Measurements from ENCODE around the gene PCK2.

The PCK2 gene

DNA sequence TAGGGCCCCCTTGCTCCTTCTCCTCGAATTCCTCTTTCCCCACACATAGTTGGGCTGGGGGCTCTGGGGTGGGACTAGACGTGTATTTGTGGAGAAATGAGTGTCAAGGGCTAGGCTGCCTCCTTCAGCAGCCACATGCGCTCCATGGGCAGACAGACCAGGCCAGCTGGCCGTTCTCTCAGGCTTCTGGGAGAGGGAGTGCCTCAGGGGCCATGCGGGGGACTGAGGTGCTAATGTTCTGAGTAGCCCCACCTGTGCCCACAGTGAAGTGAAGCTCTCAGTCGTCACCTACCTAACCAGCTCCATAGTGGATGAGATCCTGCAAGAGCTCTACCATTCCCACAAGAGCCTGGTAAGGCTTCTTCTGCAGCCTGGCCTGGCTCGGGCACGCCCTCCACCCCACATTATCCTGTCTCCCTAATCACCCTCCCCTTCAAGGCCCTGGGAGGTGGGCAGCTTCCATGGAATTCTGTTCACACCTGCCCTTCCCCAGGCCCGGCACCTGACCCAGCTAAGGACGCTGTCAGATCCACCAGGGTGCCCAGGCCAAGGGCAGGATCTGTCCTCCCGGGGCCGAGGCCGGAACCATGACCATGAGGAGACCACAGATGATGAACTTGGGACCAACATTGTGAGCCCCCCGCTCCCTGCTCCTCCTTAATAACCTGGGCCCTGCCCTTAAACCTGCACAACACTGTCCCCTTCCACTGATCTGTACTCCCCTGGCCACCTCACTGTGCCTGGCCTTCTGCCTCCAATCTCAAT, 31.7 kb upstream of the PCK2 start:
- DNase-seq = no peak

DNA sequence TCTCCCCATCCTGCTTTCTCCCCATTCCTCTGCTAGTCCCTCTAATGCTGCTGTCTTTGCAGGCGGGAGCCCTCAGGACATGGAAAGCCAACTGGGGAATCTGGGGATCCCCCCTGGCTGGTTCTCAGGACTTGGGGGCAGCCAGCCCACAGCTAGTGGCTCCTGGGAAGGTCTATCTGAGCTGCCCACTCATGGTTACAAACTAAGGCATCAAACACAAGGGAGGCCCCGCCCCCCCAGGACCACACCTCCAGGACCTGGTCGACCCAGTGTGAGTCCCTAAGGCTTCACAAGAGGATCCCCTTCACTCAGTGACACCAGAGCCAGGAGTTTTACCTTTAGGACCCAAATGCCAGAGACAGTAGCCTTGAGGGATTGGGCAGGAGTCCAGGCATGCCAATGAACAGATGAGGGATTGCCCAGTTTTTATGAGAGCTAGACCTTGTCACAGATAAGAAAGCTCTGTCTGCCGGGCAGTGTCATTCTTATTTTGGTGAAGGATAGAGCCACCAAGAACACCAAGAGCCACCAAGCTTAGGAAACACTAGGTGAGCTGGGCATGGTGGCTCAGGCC, 30.8 kb upstream of the PCK2 start:
- no peak for DNase-seq

DNA sequence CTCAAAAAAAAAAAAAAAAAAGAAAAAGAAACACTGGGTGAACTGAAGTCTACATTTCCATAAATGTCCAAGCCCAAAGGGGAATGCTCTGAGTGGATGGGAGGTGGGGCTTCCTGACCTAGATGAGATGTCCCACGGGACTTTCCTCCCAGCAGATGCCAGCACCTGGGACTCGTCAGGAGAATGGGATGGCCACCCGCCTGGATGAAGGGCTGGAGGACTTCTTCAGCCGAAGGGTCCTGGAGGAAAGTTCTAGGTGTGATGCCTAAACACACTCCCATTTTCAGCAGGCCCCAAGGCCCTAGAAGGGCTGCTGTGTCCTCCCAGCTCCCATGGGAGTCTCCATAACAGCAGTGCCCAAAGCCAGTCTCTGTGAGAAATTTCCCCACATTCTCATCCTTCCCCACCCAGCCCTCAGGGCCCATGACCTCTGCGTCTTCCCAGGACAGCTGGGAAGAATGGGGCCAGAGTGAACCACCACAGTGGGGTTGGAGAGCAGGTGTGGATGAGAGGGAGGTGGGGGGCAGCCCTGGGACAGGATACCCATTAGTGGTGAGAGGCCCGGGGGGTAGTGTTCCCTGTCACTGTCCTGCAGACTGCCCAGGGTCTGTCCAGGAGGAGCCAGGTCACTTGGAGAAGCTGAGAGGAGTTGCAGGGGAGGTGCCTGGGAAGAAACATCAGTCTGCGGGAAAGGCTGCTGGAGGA, 29.9 kb upstream of the PCK2 start:
- no peak for DNase-seq

DNA sequence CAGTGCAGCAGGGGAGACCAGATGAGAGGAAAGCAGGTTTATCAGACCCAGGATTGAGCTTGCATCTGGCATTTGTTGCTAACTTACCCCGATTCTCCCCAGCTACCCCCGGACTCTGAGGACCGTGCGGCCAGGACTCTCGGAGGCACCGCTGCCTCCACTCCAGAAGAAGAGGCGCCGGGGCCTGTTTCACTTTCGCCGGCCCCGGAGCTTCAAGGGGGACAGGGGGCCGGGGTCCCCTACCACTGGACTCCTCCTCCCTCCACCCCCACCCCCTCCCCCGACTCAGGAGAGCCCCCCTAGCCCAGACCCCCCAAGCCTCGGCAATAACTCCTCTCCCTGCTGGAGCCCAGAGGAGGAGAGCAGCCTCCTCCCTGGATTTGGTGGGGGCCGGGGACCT, 29.3 kb upstream of the PCK2 start:
- DNase-seq = no peak

DNA sequence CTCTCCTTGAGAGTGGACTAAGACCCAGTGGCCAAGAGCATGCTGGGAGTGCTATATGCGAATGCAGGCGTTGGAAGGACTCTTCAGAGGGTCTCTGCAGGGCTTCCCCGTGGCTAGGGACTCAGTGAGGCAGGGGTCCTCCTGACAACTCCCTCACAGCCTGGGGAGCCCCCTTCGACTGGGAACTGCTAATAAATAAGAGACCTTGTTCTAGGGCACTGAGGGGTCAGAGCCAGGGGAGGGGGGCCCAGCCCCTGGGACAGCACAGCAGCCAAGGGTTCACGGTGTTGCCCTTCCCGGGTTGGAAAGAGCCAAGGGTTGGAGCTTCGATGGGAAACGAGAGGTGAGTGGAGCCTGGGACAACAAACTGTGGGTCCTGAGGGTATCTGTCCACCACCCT, 28.7 kb upstream of the PCK2 start:
- DNase-seq = no peak

DNA sequence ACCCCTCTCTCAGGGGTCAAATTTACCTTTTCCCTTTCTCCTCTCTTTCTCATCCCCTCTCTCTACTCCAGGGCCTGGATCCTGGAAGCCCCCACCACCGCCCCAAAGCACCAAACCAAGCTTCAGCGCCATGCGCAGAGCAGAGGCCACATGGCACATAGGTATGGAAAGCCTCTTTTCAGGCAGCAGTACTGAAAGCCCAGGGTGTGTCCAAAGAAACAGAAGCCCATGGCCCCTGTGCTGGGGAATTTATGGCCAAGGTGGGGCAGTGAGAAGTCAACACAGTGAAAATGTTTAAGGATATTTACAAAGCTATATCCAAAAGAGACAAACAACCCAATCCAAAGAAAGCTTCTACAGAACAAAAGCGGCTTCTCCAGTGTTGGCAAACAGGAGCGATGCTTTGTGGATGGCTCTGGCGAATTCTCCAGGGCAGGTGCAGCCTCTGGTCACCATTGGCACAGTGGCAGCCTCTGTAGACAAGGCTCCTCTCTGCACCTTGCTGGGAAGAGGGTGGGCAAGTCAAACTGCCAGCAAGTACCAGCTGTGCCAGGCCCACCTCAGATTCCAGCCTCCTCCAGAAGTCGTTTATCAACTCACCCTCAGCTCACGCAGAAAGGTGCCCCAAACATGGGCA, 27.5 kb upstream of the PCK2 start:
- no peak for DNase-seq

DNA sequence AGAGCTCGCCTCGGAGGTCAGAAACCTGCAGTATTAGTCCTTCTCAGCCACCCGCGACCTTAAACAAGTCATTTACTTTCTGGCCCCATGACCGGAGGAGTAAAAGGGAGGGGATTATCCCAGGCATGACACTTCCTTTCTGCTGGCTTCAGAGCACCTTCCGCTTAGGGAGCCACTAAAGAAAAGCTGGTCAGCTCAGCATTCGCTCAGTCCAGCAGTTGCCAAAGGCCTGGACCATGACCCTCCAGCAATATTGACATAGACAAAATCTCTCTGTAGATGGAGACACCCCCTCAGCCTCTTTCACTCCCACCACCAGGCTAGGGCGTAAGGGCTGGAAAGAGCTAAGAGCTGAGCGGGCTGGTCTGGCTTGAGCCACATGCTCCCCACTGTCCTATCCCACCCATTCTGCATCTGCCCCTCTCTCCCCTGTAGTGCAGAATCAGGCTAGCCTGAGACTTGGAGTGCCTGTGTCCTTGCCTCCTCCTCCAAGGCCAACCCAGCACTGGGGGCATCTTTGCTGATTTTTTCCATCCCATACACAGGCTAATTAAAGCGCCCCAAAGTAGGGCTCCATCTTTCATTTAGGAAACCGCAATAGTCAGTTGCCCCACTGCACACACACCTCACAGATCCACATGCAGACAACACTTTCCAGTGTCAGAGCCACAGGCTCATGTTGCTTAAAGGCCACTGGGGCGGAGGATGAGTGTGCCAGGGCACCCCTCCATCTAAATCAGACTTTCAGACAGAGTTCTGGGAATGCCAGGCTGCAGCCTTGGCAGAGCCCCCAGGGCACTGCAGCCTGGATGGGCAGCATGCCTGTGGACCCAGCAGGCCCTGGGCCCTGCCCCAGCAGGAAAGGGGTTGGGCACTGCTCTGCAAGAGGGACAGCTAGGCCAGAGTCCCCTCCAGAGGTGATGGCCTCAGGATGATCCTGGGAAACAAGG, 26.7 kb upstream of the PCK2 start:
- DNase-seq = no peak

DNA sequence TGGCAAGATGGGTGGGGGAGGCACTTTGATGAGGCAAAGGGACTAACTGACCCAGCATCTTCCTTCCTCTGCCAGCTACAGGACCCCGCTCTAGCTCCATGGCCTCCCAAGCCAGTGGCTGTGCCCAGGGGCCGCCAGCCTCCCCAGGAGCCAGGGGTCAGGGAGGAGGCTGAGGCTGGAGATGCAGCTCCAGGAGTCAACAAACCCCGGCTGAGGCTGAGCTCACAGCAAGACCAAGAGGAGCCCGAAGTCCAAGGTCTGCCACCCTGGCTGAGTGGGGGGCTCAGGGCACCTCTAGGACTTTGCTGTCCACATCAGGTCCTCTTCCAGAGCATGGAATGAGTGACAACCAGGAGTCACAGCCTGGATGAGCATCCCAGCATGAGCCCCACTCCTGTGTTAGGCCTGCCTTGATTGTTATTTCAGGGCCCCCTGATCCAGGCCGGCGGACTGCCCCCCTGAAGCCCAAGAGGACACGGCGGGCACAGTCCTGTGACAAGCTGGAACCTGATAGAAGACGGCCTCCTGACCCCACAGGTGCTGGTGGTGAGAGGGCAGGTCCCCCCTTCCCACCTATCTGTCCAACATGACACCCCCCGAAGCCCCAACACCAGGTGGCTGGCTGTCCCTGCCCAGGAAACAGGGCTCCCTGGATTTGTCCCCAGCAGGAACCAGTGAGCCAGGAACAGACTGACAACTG, 25.2 kb upstream of the PCK2 start:
- no peak for DNase-seq

DNA sequence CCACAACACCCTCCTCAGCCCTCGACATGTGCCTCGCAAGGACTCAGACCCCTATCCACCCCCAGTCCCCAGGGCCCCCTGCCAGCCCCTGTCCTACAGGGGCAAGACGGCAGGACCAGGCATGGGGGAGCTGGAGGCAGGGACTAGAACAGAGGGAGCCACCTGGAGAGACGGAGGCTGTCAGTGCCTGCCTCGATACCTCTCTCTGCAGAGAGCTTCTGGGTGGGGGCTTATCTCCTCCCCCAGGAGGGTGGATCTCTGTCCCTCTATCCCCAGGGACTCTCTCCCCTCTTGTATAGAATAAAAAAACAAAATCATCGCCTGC, 24.7 kb upstream of the PCK2 start:
- DNase-seq = no peak

DNA sequence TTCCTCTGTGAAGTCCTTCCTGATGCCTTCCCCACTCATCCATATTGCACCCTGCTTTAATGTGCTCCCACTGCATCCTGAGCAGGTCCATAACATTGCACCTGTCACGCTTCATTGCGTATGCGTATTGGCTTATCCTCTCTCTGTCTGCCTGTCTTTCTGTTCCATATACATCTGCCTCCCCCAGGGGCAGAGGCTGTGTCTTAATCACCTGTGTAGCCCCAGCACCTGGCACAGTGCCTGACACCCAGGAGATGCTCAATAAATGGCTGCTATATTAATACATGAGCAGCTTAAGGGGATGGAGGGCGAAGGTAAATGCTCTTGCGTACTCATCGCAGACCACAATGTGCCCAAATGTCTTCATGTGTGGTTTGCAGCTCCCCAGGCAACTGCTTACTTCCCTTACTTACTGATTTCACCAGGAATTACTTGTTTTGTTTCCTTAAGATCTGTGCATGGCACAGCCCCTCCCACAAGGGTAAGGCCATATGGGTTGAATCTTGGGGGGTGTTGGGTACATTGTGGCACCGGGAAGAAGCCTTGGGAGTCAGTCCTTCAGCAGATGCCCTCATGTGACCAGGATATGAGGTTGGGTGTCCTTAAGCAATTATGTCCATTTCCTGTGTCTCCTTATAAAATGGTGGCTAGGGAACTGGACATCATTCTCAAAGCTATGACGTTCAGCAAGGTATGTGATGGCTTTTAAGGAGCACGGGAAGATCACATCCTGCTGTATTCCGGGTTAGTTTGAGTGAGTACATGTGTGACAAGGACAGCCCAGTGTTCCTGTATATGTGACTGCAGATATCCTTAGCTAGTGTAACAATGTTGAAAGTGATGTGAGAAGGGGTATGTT, 23.6 kb upstream of the PCK2 start:
- DNase-seq = no peak

DNA sequence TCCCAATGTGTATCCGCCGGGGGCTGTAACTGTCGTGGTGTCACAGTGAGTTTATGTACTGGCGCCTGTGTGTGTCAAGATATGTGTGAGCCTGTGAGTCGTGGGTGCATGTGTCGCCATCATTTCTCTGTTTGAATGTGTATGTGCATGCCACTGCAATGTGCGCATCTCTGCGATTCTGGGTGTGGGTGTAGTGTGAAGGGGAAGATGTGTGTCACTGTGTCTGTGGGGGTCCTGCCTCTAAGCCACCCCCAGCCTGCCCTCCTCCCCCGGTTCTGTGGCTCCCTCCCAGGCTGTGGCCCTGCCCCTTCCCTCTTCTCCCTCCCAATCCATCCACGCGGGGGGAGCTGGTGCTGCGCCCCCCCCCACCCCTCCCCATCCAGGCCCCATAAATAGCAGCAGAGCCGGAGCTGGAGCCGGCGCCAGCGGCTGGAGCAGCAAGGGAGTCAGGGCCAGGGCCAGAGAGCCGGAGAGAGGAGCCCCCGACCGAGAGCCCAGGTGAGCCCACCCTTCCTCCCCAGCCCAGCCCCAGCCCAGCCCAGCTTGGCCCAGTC, 22.9 kb upstream of the PCK2 start, which contains the start of gene CPNE6:
Gene CPNE6, plus strand, starts transcription at position 419 of the 554 bp plus-strand sequence. CDS start 1,375 bp downstream, outside the sequence.
- DNase-seq = no peak

DNA sequence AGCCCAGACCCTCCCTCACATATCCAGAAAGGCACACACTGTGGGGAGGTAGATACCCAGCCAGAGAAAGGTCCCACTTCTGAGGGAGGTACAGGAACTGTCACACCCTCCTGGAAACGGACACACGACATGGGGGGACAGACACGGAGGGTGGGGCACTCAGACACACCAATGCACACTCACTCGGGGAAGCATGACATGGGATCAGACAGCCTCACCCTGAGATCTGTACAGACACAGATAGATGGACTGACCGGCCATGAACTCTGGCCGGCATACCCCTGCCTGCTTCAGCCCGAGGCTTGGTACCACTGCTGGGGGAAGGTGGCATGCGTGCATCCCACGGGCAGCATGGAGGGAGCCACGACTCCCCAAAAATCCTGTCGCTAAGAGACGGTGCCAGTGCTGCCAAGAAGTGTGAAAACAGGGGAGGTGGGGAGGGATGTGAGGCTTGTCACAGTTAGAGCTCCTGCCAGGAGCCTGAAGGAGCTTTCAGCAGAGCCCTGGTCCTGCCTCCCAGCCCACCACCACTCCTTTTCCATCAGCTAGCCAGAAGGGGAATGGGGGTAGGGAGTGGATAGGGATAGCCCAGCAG, 22.2 kb upstream of the PCK2 start:
- DNase-seq = no peak

DNA sequence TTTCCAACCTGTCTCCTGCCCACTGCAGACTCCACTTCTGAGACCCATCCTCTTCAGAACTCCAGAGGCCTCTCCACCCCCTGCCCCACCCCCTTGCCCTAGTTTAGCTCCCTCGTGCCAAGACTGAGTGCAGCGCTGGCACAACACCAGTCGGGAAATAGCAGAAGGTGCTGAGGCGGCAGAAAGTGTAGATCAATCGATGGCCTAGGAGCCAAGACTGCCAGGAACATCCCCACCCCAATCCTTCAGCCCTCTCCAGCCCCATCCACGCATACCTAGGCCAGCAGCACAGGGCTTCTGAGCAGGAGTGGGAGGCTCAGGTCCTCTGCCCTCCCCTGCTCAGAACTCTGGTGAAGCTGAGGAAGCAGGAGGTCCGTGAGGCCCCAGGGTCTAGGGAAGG, 21.7 kb upstream of the PCK2 start:
- DNase-seq = no peak

DNA sequence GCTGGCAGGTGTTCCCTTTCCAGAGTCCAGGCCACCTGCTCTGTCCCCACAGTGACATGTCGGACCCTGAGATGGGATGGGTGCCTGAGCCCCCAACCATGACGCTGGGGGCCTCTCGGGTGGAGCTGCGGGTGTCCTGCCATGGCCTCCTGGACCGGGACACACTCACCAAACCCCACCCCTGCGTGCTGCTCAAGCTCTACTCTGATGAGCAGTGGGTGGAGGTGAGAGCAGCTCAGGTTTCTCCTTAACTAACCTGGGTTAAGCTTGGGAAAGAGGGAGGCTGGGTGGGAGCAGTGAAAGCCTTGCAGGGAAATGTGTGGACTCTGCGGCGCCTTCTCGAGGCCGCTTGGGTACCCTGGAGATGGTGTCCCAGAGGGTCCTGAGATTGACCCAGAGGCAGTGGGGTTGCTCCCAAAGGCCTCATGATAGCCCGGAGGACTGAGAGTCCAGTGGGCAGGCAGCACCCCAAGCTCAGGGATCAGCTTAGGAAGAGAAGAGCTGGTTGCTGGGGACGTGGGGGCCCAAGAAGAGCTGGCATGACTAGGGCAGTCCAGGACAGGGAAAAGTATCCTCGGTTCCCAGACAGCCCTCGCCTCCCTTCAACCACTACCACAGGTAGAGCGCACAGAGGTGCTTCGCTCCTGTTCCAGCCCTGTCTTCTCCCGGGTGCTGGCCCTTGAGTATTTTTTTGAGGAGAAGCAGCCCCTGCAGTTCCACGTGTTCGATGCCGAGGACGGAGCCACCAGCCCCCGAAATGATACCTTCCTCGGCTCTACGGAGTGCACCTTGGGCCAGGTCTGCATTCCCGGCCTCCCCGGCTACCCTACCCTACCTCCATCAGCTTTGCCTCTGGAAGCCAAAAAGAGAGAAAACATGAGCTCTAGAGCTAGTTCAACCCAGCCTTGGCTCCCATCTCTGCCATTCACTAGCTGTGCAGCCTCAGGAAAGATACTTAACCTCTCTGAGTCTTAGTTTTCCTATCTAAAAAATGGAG, 20.9 kb upstream of the PCK2 start:
- DNase-seq = no peak

DNA sequence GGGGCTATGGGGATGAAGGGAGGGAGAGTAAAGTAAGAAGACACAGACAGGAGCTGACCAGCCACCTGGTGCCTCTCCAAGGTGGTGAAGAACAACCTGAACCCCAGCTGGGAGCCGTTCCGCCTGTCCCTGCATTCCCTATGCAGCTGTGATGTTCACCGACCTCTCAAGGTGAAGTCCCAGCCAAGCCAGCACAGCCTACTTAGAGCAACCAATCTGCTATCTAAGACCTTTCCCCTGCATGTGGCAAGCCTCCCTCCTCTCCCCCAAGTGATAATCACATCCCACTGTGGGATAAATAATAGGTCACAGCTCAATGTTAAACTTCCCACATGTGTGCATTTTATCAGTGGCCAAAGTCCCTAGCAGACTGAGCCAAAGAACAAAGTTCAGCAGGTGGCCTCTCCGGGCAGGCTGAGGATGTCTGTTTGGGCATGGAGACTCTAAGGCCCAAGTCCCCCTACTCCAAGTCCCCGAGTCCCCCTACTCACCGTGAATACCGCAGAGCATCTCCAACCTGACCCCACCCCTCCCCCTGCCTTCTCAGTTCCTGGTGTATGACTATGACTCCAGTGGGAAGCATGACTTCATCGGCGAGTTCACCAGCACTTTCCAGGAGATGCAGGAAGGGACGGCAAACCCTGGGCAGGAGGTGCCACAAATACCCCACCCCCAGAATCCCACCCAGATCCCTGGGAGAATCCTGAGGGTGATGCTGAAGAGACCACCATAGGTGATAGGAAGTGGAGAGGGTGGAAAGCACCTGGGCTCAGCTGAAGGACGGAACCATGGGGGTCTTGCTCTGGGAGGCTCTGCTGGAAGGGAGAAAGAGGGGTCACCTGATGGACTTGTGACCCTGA, 19.3 kb upstream of the PCK2 start:
- no peak for DNase-seq

DNA sequence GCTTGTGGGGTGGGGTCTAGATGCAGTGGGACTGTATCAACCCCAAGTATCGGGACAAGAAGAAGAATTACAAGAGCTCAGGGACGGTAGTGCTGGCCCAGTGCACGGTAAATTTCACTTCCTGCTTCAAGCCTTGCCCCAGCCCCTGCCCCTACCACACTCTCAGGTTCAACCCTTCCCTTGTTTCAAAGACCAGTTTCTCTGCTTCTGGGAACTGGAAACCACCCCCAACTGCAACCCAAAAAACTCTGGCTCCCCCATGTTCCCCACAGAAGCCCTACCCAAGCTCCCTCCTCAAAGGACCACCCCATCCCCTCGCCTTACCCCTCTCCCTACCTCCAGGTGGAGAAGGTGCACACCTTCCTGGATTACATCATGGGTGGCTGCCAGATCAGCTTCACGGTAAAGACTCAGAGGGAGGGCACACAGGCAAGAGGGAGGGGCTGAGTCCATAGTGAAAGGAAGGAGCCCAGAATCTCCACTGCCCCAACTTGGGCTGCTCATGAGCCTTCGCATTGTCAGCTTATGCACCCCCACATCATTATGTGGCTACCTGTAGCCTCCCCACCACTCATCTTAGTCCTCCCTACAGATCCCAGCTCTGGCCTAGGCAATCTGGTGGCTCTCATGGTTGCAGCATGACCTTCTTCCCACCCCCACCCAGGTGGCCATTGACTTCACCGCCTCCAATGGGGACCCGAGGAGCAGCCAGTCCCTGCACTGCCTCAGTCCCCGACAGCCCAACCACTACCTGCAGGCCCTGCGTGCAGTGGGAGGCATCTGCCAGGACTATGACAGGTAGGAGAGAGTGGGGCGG, 18.4 kb upstream of the PCK2 start:
- DNase-seq = no peak

DNA sequence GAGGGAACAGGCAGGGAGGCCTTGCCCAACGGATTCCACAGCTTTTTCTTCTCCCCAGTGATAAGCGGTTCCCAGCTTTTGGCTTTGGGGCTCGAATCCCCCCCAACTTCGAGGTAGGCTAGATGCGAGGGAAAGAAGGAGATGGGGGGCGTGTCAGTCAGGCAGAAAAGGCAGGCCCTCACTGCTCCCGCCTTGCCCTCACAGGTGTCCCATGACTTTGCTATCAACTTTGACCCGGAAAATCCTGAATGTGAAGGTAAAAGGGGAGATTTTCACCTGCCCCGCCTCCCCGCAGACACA, 17.9 kb upstream of the PCK2 start:
- no peak for DNase-seq
